Kidney epithelial cell (primary cell): Measurements from ENCODE around the gene GNA14. TPM values are rescaled to one million over a fixed set of nuclear protein-coding genes. Genes with fewer than 3 reads are reported as not detected.
"Not testable (repeated sequence)": the region's sequence is repeated elsewhere in the genome, so short reads cannot be mapped to it uniquely, and the experiment has no call there.

Experiments used
- DNase-seq: peaks from one replicate; pipeline ENCODE4 v3.0.0-alpha.2; 2010; ENCODE audit warnings: low read depth
- H3K27me3 ChIP-seq: 2 replicates; pipeline ENCODE4 v1.6.0; 2011; ENCODE audit warnings: low read length; ENCODE audit not compliant: control insufficient read depth, insufficient read depth
- H3K36me3 ChIP-seq: 2 replicates; pipeline ENCODE4 v1.5.1; 2011; ENCODE audit warnings: low read length; ENCODE audit not compliant: control insufficient read depth, insufficient read depth
- H3K4me3 ChIP-seq: 2 replicates; pipeline ENCODE4 v1.5.1; 2011; ENCODE audit warnings: low read depth, mild to moderate bottlenecking, control low read depth, low read length
- CTCF ChIP-seq: IDR thresholded peaks from 2 replicates; pipeline ENCODE4 v1.5.1; 2011; ENCODE audit warnings: mild to moderate bottlenecking, moderate library complexity, low read length, control low read depth, inconsistent platforms; ENCODE audit not compliant: insufficient read depth, poor library complexity, severe bottlenecking
- total RNA-seq: library from RNA; depleted of rRNA; stranded (reverse); fragments of >200 nt; gene quantifications from 2 replicates; pipeline ENCODE4 v1.2.3, GENCODE V29; 2015

The GNA14 gene
- total RNA-seq, 1 donor from 2014 or later = 0.63 TPM

- Histone ChIP-seq H3K27me3 (no peaks in the 10 kb centered on the region), H3K4me3 (no peak overlapping the region), H3K36me3 (no peaks in the 10 kb centered on the region)
- TF ChIP-seq CTCF = no peak
- no peak for DNase-seq
Observed at GRCh38 chr9:77402286-77402685, 245.8 kb downstream of the GNA14 start.

- DNase-seq = no peak
- TF ChIP-seq CTCF = no peak
- H3K27me3 ChIP-seq = no peaks in the 10 kb centered on the region
- H3K36me3 ChIP-seq = no peaks in the 10 kb centered on the region
- no peak overlapping the region for H3K4me3 ChIP-seq
Observed at GRCh38 chr9:77399964-77400363, 248.2 kb downstream of the GNA14 start.

- not testable (repeated sequence) for H3K27me3 ChIP-seq, H3K36me3 ChIP-seq, DNase-seq, H3K4me3 ChIP-seq
Observed at GRCh38 chr9:77398581-77398980, 249.5 kb downstream of the GNA14 start.

- Histone ChIP-seq H3K36me3 (peaks cover 2% of the 10 kb centered on the region), H3K4me3 (no peak overlapping the region), H3K27me3 (no peaks in the 10 kb centered on the region)
- TF ChIP-seq CTCF = no peak
- DNase-seq = no peak
Observed at GRCh38 chr9:77392328-77392727, 255.8 kb downstream of the GNA14 start.

GRCh38 chr9:77391834-77392233 is 256.3 kb downstream of the GNA14 start:
- peaks cover 2% of the 10 kb centered on the region for H3K36me3 ChIP-seq

GRCh38 chr9:77386187-77386586 is 261.9 kb downstream of the GNA14 start:
- Histone ChIP-seq H3K27me3 (no peaks in the 10 kb centered on the region), H3K36me3 (no peaks in the 10 kb centered on the region), H3K4me3 (no peak overlapping the region)
- no peak for TF ChIP-seq CTCF
- DNase-seq = no peak

More at GRCh38 chr9:77391834-77392233, 256.3 kb downstream of the GNA14 start:
- no peaks in the 10 kb centered on the region for H3K27me3 ChIP-seq
- no peak overlapping the region for H3K4me3 ChIP-seq
- TF ChIP-seq CTCF = no peak
- no peak for DNase-seq
